ENCODE data around the gene FGFR4. TPM values are rescaled to one million over a fixed set of nuclear protein-coding genes. Genes with fewer than 3 reads are reported as not detected.

The FGFR4 gene
- total and polyA plus RNA-seq, 2 of the 8 experiments (the other 6 are each of a cell fraction or from before 2014, with no cell fraction given): 61.4 to 88.4 TPM

- no peak for TF ChIP-seq MAX (IDR thresholded peaks at IDR 0.05)
- no peak for TF ChIP-seq RBBP5 (IDR thresholded peaks at IDR 0.05; ENCODE audit: borderline replicate concordance, low read depth, low read length)
- TF ChIP-seq SP2 (IDR thresholded peaks at IDR 0.05; ENCODE audit: low read length): no peak
- no peak for TF ChIP-seq TBP (IDR thresholded peaks at IDR 0.05; ENCODE audit: low read depth, low read length)
These were observed 44.3 kb downstream of the FGFR4 start (continued) for GRCh38 chr5:177131019-177131320.
